ENCODE measurements around the gene ESCO1. TPM values are rescaled to one million over a fixed set of nuclear protein-coding genes. Genes with fewer than 3 reads are reported as not detected.

Gene ESCO1
- total RNA-seq, 1 donor from 2014 or later, result 20.0 TPM

DNA sequence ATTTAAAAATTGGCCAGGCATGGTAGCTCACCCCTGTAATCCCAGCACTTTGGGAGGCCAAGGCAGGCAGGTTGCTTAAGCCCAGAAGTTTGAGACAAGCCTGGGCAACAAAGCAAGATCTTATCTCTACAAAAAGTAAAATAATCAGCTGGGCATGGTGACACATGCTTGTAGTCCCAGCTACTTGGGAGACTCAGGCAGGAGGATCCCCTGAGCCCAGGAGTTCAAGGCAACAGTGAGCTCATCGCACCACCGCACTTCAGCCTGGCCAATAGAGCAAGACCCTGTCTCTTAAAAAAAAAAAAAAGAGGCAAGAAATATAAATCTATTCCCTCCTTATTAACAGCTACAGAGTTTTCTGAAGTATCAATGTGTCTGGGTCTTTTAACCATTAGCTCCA, 51.9 kb downstream of the ESCO1 start:
- no peak for DNase-seq
- H3K9me3 Mint-ChIP-seq, result no peaks in the 10 kb centered on the region
- no peaks in the 10 kb centered on the region for H3K27me3 Mint-ChIP-seq
- peaks cover 51% of the 10 kb centered on the region for H3K36me3 Mint-ChIP-seq (ENCODE audit: low read depth)
- H3K4me3 Mint-ChIP-seq, result no peak overlapping the region
- H3K27ac Mint-ChIP-seq, result no peak overlapping the region
- H3K4me1 Mint-ChIP-seq, result peaks cover 8% of the 10 kb centered on the region
- intact Hi-C loops (cut with micrococcal nuclease), result no loop called here

DNA sequence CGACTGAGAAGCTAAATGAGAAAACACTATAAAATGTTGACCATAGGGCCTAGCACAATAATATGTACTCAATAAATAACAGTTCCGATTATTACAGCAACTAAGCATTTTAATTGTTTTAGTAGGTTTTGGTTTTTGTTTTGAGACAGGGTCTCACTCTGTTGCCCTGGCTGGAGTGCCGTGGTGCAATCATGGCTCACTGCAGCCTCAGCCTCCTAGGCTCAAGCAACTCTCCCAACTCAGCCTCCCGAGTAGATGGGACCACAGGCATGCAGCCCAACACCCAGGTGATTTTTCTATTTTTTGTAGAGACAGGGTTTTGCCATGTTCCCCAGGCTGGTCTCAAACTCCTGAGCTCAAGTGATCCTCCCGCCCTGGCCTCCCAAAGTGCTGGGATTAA, 54.1 kb downstream of the ESCO1 start:
- H3K4me3 Mint-ChIP-seq, result no peak overlapping the region
- H3K9me3 Mint-ChIP-seq, result no peaks in the 10 kb centered on the region
- no peak overlapping the region for H3K27ac Mint-ChIP-seq
- no peak for DNase-seq
- intact Hi-C loops (cut with micrococcal nuclease), result no loop called here
- H3K36me3 Mint-ChIP-seq (ENCODE audit: low read depth), result peaks cover 41% of the 10 kb centered on the region
- no peaks in the 10 kb centered on the region for H3K27me3 Mint-ChIP-seq
- H3K4me1 Mint-ChIP-seq, result peaks cover under 1% of the 10 kb centered on the region

DNA sequence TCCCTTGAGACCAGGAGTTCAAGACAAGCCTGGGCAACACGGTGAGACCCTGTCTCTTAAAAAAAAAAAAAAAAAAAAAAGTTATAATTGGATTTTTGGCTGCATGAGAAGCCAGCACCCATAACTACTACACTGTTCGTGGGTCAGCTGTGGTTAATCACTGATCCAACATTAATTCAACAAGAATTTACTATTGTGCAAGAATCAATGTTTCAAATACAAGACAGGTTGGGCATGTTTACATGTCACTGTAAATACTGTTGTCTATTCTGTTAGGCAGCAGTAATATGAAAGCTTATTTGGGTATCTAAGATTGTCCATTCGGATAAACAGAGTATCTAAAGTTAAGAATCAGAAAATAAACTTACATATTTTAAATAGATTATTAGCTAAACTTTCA, 62.3 kb downstream of the ESCO1 start:
- Mint-ChIP-seq H3K4me3 (no peak overlapping the region), H3K27me3 (no peaks in the 10 kb centered on the region), H3K9me3 (no peaks in the 10 kb centered on the region), H3K4me1 (no peaks in the 10 kb centered on the region), H3K27ac (no peak overlapping the region), H3K36me3 (ENCODE audit: low read depth) (peaks cover 36% of the 10 kb centered on the region)
- intact Hi-C loops (cut with micrococcal nuclease), result no loop called here
- DNase-seq, result peak; percentile 11

DNA sequence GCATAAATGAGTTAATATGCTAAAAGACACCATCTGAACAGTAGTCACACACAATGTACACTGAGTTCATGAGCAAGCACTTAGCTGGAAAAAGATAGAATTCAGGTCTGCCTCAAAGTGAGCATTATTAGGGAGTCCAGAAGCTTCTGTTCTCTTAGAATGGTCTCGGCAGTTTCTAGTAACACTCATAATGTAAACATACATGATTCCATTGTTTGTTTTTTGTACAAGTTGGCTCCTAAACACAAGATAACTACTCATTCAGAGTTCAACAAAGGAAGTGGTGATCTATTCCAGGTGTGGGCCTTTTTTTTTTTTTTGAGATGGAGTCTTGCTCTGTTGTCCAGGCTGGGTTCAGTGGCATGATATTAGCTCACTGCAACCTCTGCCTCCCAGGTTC, 66.2 kb downstream of the ESCO1 start:
- Mint-ChIP-seq H3K4me1 (no peaks in the 10 kb centered on the region), H3K4me3 (no peak overlapping the region), H3K36me3 (ENCODE audit: low read depth) (peaks cover 48% of the 10 kb centered on the region), H3K9me3 (no peaks in the 10 kb centered on the region), H3K27me3 (no peaks in the 10 kb centered on the region), H3K27ac (no peak overlapping the region)
- intact Hi-C loops (cut with micrococcal nuclease), result no loop called here
- no peak for DNase-seq

DNA sequence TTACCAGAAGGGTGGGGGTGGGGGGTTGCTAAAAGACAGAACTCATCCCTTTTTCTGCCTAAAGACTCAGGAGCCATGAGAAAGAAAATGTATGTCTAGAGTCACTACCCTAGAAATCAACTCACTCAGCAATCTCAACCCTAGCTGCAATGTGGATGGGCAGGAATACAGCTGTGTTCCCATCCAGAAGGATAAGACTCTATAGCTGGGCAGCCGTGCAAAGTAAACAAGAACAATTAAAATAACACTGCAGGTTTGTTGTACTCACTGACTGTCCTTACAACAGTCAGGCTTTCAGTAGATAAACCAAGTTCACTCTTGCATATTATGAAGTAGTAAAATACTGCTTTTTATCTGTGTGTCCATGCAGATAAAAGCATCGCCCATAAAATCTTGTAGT, 74.0 kb downstream of the ESCO1 start:
- intact Hi-C loops (cut with micrococcal nuclease), result no loop called here
- no peak for DNase-seq
- no peak overlapping the region for H3K27ac Mint-ChIP-seq
- no peaks in the 10 kb centered on the region for H3K4me1 Mint-ChIP-seq
- H3K27me3 Mint-ChIP-seq, result no peaks in the 10 kb centered on the region
- H3K4me3 Mint-ChIP-seq, result no peak overlapping the region
- no peaks in the 10 kb centered on the region for H3K9me3 Mint-ChIP-seq
- H3K36me3 Mint-ChIP-seq (ENCODE audit: low read depth), result peaks cover 42% of the 10 kb centered on the region

DNA sequence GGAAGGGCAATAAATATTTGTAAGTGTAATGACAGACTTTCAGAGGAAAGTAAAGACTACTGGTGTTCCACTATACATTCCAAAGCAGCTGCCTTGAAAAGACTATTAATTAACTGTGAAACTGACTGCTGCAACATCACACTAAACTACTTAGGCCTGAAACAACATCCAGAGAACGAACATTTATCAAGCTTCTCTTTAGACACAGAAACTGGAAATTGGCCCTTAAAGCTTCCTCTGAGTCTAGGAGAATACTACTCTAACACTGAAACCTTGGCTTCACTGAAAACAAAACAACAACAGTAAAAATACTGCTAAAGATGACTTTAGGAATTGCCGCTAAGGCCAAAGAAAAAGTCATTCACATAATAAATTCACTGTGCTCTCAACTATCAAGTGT, 74.6 kb downstream of the ESCO1 start:
- Mint-ChIP-seq H3K36me3 (ENCODE audit: low read depth) (peaks cover 39% of the 10 kb centered on the region), H3K27ac (no peak overlapping the region), H3K27me3 (no peaks in the 10 kb centered on the region), H3K9me3 (no peaks in the 10 kb centered on the region), H3K4me3 (no peak overlapping the region), H3K4me1 (no peaks in the 10 kb centered on the region)
- intact Hi-C loops (cut with micrococcal nuclease), result no loop called here
- DNase-seq, result no peak

DNA sequence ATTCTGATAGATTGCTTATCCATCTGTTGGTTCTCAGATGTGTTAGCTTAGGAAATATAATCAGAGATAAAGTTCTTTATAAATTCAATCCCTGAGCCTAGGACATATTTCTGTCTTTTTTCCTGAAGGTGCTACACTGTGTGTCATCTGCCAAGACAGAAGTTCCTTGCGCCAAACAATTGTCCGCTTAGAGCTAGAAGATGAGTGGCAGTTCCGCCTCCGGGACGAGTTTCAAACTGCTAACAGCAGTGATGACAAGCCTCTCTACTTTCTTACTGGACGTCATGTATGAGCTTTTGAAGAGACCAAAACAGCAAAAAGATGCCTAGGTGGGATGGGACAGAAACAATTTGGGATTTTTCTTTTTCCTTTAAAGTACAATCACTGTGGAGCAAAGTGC, 78.0 kb downstream of the ESCO1 start:
- Mint-ChIP-seq H3K9me3 (no peaks in the 10 kb centered on the region), H3K36me3 (ENCODE audit: low read depth) (peaks cover 30% of the 10 kb centered on the region), H3K4me1 (no peaks in the 10 kb centered on the region), H3K27me3 (no peaks in the 10 kb centered on the region), H3K4me3 (no peak overlapping the region), H3K27ac (no peak overlapping the region)
- intact Hi-C loops (cut with micrococcal nuclease), result no loop called here
- DNase-seq, result no peak

DNA sequence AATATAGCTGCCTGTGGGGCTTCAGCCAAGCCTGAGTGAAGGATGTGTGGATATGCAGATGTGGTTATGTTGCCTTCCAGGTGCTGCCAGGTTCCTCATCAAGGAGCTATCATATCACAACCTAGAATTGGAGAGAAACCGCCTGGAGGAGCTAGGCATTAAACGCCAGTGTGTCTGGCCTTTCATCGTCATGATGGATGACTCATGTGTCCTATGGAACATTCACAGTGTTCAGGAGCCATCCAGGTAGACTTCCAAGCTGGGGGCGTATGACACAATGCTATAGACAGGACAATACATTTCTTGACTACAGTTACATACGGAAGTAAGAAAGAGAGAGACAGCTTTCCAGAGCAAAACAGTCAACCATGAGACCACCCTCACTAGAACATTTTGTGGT, 86.8 kb downstream of the ESCO1 start:
- Mint-ChIP-seq H3K27ac (no peak overlapping the region), H3K4me3 (no peak overlapping the region), H3K36me3 (ENCODE audit: low read depth) (peaks cover 10% of the 10 kb centered on the region), H3K27me3 (no peaks in the 10 kb centered on the region), H3K9me3 (no peaks in the 10 kb centered on the region), H3K4me1 (no peaks in the 10 kb centered on the region)
- no peak for DNase-seq
- intact Hi-C loops (cut with micrococcal nuclease), result no loop called here

DNA sequence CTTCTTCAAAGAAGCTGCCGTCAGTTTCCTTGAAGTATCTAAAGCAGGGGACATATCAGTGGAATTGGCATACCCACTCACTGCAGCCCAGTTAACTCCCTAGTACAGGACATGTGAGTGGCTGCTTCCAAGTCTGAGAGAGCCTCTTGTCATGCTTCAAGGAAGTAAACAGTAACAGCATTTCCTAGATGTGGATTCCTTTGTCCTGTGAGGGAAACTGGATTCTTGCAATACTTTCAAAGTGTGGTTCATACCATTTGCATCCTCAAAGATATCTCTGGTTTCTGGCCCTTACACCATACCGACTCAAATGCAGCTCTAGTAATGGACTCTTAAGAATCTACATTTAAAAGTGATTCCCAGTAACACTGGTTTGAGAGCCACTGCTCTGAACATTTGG, 87.2 kb downstream of the ESCO1 start:
- DNase-seq, result no peak
- no peaks in the 10 kb centered on the region for H3K27me3 Mint-ChIP-seq
- intact Hi-C loops (cut with micrococcal nuclease), result no loop called here
- H3K27ac Mint-ChIP-seq, result no peak overlapping the region
- peaks cover 10% of the 10 kb centered on the region for H3K36me3 Mint-ChIP-seq (ENCODE audit: low read depth)
- no peaks in the 10 kb centered on the region for H3K4me1 Mint-ChIP-seq
- H3K4me3 Mint-ChIP-seq, result no peak overlapping the region
- H3K9me3 Mint-ChIP-seq, result no peaks in the 10 kb centered on the region

DNA sequence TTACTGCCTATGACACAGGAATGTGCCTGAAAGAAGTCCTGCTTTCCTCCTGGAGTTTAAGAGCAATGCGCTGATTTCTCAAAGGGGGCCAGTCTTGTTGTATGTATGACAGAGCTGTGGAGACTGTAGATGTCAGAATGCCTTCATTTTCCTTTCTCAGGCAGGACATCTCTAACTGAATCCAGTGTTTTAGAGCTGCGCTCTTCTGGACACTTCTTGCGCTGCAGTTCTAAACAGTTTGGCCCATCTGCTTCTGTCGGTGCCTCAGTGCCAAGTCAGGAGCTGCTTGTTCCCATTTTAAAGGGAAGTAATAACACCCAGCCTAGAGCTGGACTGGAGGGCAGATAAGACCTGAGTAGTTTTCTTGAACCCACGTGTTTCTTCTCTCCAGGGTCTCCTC, 91.4 kb downstream of the ESCO1 start:
- Mint-ChIP-seq H3K27ac (no peak overlapping the region), H3K4me3 (no peak overlapping the region), H3K36me3 (ENCODE audit: low read depth) (peaks cover 8% of the 10 kb centered on the region), H3K9me3 (no peaks in the 10 kb centered on the region), H3K27me3 (no peaks in the 10 kb centered on the region), H3K4me1 (no peaks in the 10 kb centered on the region)
- no peak for DNase-seq
- intact Hi-C loops (cut with micrococcal nuclease), result no loop called here

DNA sequence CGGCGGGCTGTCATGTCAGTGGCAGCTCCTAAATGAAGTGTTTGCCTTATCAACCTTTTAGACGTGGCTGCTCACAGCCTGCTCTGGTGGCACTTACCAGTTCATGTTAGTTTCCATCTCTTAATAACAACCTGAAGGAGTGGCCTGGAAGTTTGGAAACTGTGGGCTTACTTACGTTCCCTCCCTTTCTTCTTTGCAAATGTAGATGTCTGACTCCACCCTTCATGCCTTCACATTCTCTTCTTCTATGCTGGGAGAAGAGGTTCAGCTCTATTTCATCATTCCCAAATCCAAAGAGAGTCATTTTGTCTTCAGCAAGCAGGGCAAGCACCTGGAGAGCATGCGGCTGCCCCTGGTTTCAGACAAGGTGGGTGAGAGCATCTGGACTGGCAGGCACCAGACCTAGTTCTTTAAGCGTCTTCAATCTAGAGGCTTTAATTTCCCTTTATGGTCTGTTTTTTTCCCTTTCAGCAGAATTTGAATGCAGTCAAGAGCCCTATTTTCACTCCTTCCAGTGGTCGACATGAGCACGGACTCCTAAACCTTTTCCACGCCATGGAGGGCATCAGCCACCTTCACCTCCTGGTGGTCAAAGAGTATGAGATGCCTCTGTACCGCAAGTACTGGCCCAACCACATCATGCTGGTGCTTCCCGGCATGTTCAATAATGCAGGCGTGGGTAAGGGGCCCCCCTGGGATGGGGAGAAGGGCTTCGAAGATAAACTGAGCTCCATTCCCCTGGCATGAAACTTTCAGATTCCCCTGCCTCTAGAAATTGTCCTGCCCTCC, 92.4 kb downstream of the ESCO1 start:
- H3K27me3 Mint-ChIP-seq, result no peaks in the 10 kb centered on the region
- no peaks in the 10 kb centered on the region for H3K9me3 Mint-ChIP-seq
- no peak overlapping the region for H3K27ac Mint-ChIP-seq
- H3K4me1 Mint-ChIP-seq, result no peaks in the 10 kb centered on the region
- DNase-seq, result no peak
- no peak overlapping the region for H3K4me3 Mint-ChIP-seq
- intact Hi-C loops (cut with micrococcal nuclease), result no loop called here
- no peaks in the 10 kb centered on the region for H3K36me3 Mint-ChIP-seq (ENCODE audit: low read depth)

DNA sequence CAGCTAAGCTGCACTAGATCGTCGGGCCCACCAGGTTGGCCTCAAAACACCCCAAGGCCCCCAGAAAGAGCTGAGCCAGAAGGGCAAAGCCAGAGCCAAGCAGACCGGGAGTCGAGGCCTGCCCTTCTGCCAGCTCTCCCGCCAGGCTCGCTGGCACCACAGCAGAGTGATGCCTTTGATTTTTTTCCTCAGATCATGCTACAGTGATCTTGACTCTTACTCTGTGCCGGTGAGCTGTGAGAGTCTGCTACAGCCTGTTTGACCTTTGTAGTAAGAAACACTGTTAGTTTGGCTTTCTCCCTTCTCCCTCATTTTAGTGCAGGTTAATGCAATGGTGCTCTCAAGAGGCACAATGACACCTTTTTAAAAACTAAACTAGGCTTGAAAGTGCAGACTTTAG, 97.8 kb downstream of the ESCO1 start:
- Mint-ChIP-seq H3K4me1 (peaks cover 2% of the 10 kb centered on the region), H3K27me3 (no peaks in the 10 kb centered on the region), H3K4me3 (no peak overlapping the region), H3K36me3 (ENCODE audit: low read depth) (no peaks in the 10 kb centered on the region), H3K27ac (no peak overlapping the region), H3K9me3 (no peaks in the 10 kb centered on the region)
- intact Hi-C loops (cut with micrococcal nuclease), result no loop called here
- no peak for DNase-seq

DNA sequence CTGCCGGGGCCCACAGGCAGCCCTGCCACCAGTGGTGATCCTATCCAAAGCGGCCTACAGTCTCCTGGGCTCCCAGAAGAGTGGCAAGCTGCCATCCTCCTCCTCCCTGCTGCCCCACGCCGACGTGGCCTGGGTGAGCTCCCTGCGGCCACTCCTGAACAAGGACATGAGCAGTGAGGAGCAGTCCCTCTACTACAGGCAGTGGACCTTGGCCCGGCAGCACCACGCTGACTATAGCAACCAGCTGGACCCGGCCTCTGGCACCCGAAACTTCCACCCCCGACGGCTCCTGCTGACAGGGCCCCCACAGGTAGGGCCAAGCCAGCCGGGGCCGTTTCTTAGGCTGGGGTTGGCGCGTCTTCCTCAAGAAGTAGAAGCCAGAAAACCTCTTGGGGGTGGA, 100.5 kb downstream of the ESCO1 start:
- intact Hi-C loops (cut with micrococcal nuclease), result no loop called here
- no peak for DNase-seq
- Mint-ChIP-seq H3K4me1 (peaks cover 2% of the 10 kb centered on the region), H3K4me3 (no peak overlapping the region), H3K36me3 (ENCODE audit: low read depth) (no peaks in the 10 kb centered on the region), H3K9me3 (no peaks in the 10 kb centered on the region), H3K27ac (no peak overlapping the region), H3K27me3 (no peaks in the 10 kb centered on the region)

DNA sequence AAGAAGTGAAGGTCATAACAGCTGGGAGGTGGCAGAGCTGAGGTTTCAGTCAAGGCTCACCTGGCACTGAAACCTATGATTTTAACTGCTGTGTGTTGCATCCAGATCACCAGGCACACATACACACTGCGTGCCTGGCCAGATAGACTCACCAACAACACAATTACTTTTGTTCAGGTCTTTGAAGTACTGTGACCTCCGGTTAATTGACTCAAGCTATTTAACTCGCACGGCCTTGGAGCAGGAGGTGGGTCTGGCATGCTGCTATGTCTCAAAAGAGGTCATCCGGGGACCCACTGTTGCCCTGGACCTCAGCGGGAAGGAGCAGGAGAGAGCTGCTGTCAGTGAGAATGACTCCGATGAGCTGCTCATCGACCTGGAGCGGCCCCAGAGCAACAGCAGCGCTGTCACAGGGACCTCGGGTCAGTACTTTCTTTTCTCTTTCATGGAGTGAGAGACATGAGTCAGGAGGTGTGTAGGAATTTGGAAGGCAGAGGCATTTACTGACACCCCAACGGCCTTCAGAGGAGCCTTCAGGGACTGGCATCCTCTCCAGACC, 104.1 kb downstream of the ESCO1 start:
- no peaks in the 10 kb centered on the region for H3K9me3 Mint-ChIP-seq
- H3K27me3 Mint-ChIP-seq, result peaks cover 8% of the 10 kb centered on the region
- DNase-seq, result no peak
- intact Hi-C loops (cut with micrococcal nuclease), result no loop called here
- H3K36me3 Mint-ChIP-seq (ENCODE audit: low read depth), result no peaks in the 10 kb centered on the region
- H3K4me1 Mint-ChIP-seq, result no peaks in the 10 kb centered on the region
- no peak overlapping the region for H3K27ac Mint-ChIP-seq
- H3K4me3 Mint-ChIP-seq, result no peak overlapping the region

DNA sequence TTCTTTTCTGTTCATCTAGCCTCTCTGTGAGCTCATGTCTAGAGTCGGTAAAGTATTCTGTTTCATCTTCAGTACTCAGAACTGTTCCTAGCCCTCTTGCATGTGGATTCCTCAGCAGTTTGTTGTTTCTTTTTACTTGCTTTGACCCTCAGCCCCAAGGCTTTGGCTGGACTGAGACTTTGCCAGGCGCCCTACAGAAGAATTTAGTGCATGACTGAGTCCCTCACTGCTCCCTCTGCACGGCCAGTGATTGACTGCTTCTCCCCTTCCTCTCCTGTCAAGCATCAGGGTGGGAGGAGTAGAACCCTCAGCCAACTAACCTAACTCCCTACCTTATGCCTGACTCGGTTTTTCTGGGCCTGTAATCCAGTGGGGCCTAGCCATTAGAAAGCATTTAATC, 109.8 kb downstream of the ESCO1 start:
- no peaks in the 10 kb centered on the region for H3K36me3 Mint-ChIP-seq (ENCODE audit: low read depth)
- intact Hi-C loops (cut with micrococcal nuclease), result no loop called here

More for the DNA sequence above, 109.8 kb downstream of the ESCO1 start:
- H3K27ac Mint-ChIP-seq, result no peak overlapping the region
- H3K9me3 Mint-ChIP-seq, result no peaks in the 10 kb centered on the region
- no peak overlapping the region for H3K4me3 Mint-ChIP-seq
- H3K27me3 Mint-ChIP-seq, result peaks cover 12% of the 10 kb centered on the region
- no peaks in the 10 kb centered on the region for H3K4me1 Mint-ChIP-seq
- DNase-seq, result no peak

All from activated CD4-positive, alpha-beta T cell treated with anti-CD3 and anti-CD28 coated beads, Interleukin-2, amount 10 ng/mL, durations not matched to agents 24 days and 14 days (primary cell).